ENCODE measurements around the gene SGSM1.

Gene SGSM1

GRCh38 chr22:24807284-24807950 lies 1.4 kb downstream of the SGSM1 start:
- TF ChIP-seq, protein P1, sequence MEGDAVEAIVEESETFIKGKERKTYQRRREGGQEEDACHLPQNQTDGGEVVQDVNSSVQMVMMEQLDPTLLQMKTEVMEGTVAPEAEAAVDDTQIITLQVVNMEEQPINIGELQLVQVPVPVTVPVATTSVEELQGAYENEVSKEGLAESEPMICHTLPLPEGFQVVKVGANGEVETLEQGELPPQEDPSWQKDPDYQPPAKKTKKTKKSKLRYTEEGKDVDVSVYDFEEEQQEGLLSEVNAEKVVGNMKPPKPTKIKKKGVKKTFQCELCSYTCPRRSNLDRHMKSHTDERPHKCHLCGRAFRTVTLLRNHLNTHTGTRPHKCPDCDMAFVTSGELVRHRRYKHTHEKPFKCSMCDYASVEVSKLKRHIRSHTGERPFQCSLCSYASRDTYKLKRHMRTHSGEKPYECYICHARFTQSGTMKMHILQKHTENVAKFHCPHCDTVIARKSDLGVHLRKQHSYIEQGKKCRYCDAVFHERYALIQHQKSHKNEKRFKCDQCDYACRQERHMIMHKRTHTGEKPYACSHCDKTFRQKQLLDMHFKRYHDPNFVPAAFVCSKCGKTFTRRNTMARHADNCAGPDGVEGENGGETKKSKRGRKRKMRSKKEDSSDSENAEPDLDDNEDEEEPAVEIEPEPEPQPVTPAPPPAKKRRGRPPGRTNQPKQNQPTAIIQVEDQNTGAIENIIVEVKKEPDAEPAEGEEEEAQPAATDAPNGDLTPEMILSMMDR (IDR thresholded peaks at IDR 0.05; ENCODE audit: poor library complexity, severe bottlenecking) = no peak
- Histone ChIP-seq H3K27ac (ENCODE audit: poor library complexity, severe bottlenecking) (no peak overlapping the region), H3K27me3 (ENCODE audit: insufficient read depth, poor library complexity, severe bottlenecking) (peaks cover 12% of the 10 kb centered on the region), H3K36me3 (ENCODE audit: low read depth) (no peaks in the 10 kb centered on the region), H3K4me3 (ENCODE audit: severe bottlenecking) (no peak overlapping the region), H3K9me3 (ENCODE audit: severe bottlenecking) (no peaks in the 10 kb centered on the region), H3K4me1 (ENCODE audit: insufficient read depth, poor library complexity, severe bottlenecking) (no peaks in the 10 kb centered on the region)
- no peak for DNase-seq (ENCODE audit: low spot score)
- no peak for ATAC-seq (ENCODE audit: low read depth)

DNA sequence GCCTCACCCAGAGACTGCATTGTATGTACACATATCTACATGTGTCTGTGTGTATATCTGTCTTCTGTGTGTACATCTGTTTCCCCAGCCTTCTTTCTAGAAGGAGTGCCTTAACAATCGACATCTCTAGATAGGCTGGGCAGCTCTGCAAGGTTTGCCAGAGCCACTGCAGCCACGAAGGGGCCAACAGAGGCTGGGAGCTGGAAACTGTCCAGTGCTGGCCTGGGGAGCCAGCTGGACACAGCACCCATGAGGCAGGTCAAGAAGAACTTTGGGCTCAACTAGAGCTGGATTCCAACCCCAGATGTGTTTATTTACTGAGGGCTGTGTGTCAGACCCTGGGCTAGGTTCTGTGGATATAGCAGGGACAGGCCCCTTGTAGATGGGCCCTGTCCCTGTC lies 3.3 kb downstream of the SGSM1 start:
- no peaks in the 10 kb centered on the region for H3K9me3 ChIP-seq (ENCODE audit: severe bottlenecking)
- H3K27me3 ChIP-seq (ENCODE audit: insufficient read depth, poor library complexity, severe bottlenecking) = peaks cover 12% of the 10 kb centered on the region
- ATAC-seq (ENCODE audit: low read depth) (no peak), DNase-seq (ENCODE audit: low spot score) (no peak)
- no peaks in the 10 kb centered on the region for H3K4me1 ChIP-seq (ENCODE audit: insufficient read depth, poor library complexity, severe bottlenecking)
- H3K27ac ChIP-seq (ENCODE audit: poor library complexity, severe bottlenecking) = no peak overlapping the region
- TF ChIP-seq, protein P1 (IDR thresholded peaks at IDR 0.05; ENCODE audit: poor library complexity, severe bottlenecking) = no peak
- no peak overlapping the region for H3K4me3 ChIP-seq (ENCODE audit: severe bottlenecking)
- no peaks in the 10 kb centered on the region for H3K36me3 ChIP-seq (ENCODE audit: low read depth)

DNA sequence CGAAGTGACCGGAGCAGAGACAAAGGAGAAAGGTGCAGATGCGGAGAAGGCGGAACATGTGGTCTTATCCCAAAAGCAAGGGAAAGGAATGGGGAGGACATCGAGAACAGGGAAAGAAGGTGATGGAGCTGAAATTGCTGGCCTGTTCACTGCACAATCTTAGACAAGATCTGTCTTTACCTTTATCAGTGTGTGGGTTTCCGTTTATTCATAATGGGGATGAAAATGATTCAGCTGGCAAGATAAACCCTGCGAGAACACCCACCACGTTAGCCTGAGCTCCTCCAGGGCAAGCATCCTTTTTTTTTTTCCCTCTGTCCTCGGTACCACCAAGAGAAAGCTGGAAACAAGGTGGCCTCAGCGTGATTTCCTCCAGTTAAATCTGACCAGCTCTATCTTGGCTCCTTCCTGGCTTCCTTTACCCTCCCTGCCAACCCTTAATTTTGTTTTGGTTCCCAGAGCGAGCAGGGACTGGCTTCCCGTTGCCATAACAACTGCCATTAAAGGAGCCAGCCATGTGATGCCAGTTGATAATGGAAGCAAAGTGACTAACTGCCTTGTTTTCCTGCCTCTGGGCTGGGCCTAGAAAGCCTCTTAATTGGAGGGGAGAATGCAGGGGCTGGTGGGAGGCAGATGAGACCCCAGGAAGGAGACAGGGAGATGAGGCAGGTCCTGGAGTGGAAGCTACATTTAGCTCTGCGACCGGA lies 4.2 kb downstream of the SGSM1 start:
- H3K36me3 ChIP-seq (ENCODE audit: low read depth) = no peaks in the 10 kb centered on the region
- no peak overlapping the region for H3K27ac ChIP-seq (ENCODE audit: poor library complexity, severe bottlenecking)
- peaks cover 12% of the 10 kb centered on the region for H3K27me3 ChIP-seq (ENCODE audit: insufficient read depth, poor library complexity, severe bottlenecking)
- no peaks in the 10 kb centered on the region for H3K9me3 ChIP-seq (ENCODE audit: severe bottlenecking)
- TF ChIP-seq, protein P1 (IDR thresholded peaks at IDR 0.05; ENCODE audit: poor library complexity, severe bottlenecking) = no peak
- H3K4me1 ChIP-seq (ENCODE audit: insufficient read depth, poor library complexity, severe bottlenecking) = no peaks in the 10 kb centered on the region
- ATAC-seq (ENCODE audit: low read depth) (no peak), DNase-seq (ENCODE audit: low spot score) (no peak)
- H3K4me3 ChIP-seq (ENCODE audit: severe bottlenecking) = no peak overlapping the region

- Histone ChIP-seq H3K9me3 (ENCODE audit: severe bottlenecking) (no peaks in the 10 kb centered on the region), H3K4me1 (ENCODE audit: insufficient read depth, poor library complexity, severe bottlenecking) (no peaks in the 10 kb centered on the region), H3K27me3 (ENCODE audit: insufficient read depth, poor library complexity, severe bottlenecking) (no peaks in the 10 kb centered on the region), H3K27ac (ENCODE audit: poor library complexity, severe bottlenecking) (no peak overlapping the region), H3K4me3 (ENCODE audit: severe bottlenecking) (no peak overlapping the region), H3K36me3 (ENCODE audit: low read depth) (no peaks in the 10 kb centered on the region)
- ATAC-seq (ENCODE audit: low read depth) (no peak), DNase-seq (ENCODE audit: low spot score) (no peak)
- TF ChIP-seq, protein P1 (IDR thresholded peaks at IDR 0.05; ENCODE audit: poor library complexity, severe bottlenecking) = no peak
Measured at GRCh38 chr22:24812950-24813775, 7.2 kb downstream of the SGSM1 start.
